ENCODE data around the gene PAPSS1. TPM values are rescaled to one million over a fixed set of nuclear protein-coding genes. Genes with fewer than 3 reads are reported as not detected.

The PAPSS1 gene
- total and polyA plus RNA-seq, 10 of the 15 experiments (the other 5 are each of a cell fraction or from before 2014, with no cell fraction given): 22.6 to 73.0 (median 30.6) TPM

DNA sequence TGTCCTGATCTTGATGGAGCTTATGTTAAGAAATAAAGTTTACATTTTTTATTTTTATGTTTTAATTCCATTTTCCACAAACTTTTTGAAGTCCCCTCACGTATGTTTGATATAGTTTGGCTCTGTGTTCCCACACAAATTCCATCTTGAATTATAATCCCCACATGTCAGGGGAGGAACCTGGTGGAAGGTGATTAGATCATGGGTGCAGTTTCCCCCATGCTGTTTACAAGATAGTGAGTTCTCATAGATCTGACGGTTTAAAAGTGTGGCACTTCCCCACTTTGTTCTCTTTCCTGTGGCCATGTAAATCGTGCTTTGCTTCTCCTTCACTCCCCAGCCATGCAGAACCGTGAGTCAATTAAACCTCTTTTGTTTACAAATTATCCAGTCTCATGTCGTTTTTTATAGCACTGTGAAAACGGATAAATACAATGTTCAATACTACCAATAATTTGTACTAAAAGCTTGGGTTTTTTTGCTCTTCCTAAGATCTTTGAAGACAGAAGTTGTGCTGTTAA is 89.8 kb downstream of the PAPSS1 start (continued):
- TF ChIP-seq, protein P1, sequence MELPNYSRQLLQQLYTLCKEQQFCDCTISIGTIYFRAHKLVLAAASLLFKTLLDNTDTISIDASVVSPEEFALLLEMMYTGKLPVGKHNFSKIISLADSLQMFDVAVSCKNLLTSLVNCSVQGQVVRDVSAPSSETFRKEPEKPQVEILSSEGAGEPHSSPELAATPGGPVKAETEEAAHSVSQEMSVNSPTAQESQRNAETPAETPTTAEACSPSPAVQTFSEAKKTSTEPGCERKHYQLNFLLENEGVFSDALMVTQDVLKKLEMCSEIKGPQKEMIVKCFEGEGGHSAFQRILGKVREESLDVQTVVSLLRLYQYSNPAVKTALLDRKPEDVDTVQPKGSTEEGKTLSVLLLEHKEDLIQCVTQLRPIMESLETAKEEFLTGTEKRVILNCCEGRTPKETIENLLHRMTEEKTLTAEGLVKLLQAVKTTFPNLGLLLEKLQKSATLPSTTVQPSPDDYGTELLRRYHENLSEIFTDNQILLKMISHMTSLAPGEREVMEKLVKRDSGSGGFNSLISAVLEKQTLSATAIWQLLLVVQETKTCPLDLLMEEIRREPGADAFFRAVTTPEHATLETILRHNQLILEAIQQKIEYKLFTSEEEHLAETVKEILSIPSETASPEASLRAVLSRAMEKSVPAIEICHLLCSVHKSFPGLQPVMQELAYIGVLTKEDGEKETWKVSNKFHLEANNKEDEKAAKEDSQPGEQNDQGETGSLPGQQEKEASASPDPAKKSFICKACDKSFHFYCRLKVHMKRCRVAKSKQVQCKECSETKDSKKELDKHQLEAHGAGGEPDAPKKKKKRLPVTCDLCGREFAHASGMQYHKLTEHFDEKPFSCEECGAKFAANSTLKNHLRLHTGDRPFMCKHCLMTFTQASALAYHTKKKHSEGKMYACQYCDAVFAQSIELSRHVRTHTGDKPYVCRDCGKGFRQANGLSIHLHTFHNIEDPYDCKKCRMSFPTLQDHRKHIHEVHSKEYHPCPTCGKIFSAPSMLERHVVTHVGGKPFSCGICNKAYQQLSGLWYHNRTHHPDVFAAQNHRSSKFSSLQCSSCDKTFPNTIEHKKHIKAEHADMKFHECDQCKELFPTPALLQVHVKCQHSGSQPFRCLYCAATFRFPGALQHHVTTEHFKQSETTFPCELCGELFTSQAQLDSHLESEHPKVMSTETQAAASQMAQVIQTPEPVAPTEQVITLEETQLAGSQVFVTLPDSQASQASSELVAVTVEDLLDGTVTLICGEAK (IDR thresholded peaks at IDR 0.05; ENCODE audit: borderline replicate concordance): no peak
- TF ChIP-seq HDAC2 (IDR thresholded peaks at IDR 0.05): no peak

DNA sequence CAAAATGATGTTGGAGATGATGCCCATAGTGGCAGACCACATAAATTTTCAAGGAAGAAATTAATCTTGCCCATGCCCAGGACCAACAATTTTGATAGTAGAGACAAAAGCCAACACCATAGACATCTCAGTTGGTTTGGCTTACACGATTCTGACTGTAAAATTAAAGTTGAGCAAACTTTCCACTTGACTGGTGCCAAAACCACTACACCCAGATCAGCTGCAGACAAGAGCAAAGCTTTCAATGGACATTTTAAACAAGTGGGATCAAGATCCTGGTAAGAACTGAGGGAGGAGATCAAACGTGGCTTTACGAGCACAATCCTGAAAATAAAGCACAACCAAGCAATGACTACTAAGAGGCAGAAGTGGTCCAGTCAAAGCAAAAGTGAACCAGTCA is 90.7 kb downstream of the PAPSS1 start:
- Histone ChIP-seq H3K27ac (ENCODE audit: control insufficient read depth, insufficient read depth) (no peak overlapping the region), H3K79me2 (ENCODE audit: control insufficient read depth, insufficient read depth, low read length) (no peaks in the 10 kb centered on the region), H3K9ac (ENCODE audit: control insufficient read depth, insufficient read depth, low read length) (no peak overlapping the region), H3K4me1 (ENCODE audit: control insufficient read depth, insufficient read depth, low read length) (no peaks in the 10 kb centered on the region), H4K20me1 (ENCODE audit: control insufficient read depth, insufficient read depth) (no peaks in the 10 kb centered on the region), H2AFZ (ENCODE audit: control insufficient read depth, low read depth, low read length) (no peak overlapping the region), H3K27me3 (replicated peaks in 1 of 2; ENCODE audit: control insufficient read depth in 2 of 2, insufficient read depth in 2 of 2, low read length in 1 of 2) (no peaks in the 10 kb centered on the region), H3K4me2 (ENCODE audit: control insufficient read depth, insufficient read depth) (no peak overlapping the region), H3K36me3 (ENCODE audit: control insufficient read depth in 2 of 2, insufficient read depth in 2 of 2, low read length in 1 of 2) (no peaks in the 10 kb centered on the region), H3K4me3 (no peak overlapping the region), H3K9me3 (replicated peaks; ENCODE audit: control insufficient read depth, insufficient read depth, low read length) (no peaks in the 10 kb centered on the region)
- DNase-seq (ENCODE audit: low read depth, low spot score) (no peak), FAIRE-seq (no peak), ATAC-seq (no peak)
- POLR2A ChIA-PET: no interaction called here
- CTCF ChIA-PET: no interaction called here
- in situ Hi-C loops (cut with MboI): no loop called here
- BruUV-seq (replicated peaks): no TSS peak
- WGBS (ENCODE audit: insufficient coverage, insufficient replicate concordance, low lambda C conversion rate, missing lambda C conversion rate): 74% methylated on average over 3 of the region's 3 CpGs
- SMC1A ChIA-PET (ENCODE audit: uncharacterized antibody, unreplicated experiment): interaction anchor here (2.0 kb wide), 1 partner anchor 13 kb away, joined by 5 read pairs; no protein-coding TSS in a partner anchor
- RAD21 ChIA-PET (ENCODE audit: unreplicated experiment): no interaction called here
- intact Hi-C loops (cut with micrococcal nuclease; ENCODE audit: unreplicated experiment): no loop called here
- TF ChIP-seq CREM (IDR thresholded peaks at IDR 0.05; ENCODE audit: low read depth) (no peak), STAT1 (conservative IDR thresholded peaks at IDR 0.05) (no peak), NR2F1 (conservative IDR thresholded peaks at IDR 0.05) (no peak), SUPT20H (IDR thresholded peaks at IDR 0.05; ENCODE audit: borderline replicate concordance, control insufficient read depth, low read depth, low read length) (no peak), EP300 (IDR thresholded peaks at IDR 0.05; ENCODE audit: borderline replicate concordance in 1 of 2, control insufficient read depth in 1 of 2, low read depth in 2 of 2, low read length in 2 of 2) (no peak), TBL1XR1 (IDR thresholded peaks at IDR 0.05; ENCODE audit: low read depth, low read length) (no peak), ESRRA (IDR thresholded peaks at IDR 0.05; ENCODE audit: low read length) (no peak), EED (IDR thresholded peaks at IDR 0.05; ENCODE audit: low read depth) (no peak), JUND (IDR thresholded peaks at IDR 0.05; ENCODE audit: low read depth, low read length) (no peak), MYB (IDR thresholded peaks at IDR 0.05; ENCODE audit: borderline replicate concordance, low read depth, low read length) (no peak), NRF1 (conservative IDR thresholded peaks at IDR 0.05; ENCODE audit: low read depth, low read length) (no peak), YY1 (IDR thresholded peaks at IDR 0.05; ENCODE audit: low read depth, low read length) (no peak), BACH1 (IDR thresholded peaks at IDR 0.05; ENCODE audit: borderline replicate concordance) (no peak)
- TF ChIP-seq, protein P2, sequence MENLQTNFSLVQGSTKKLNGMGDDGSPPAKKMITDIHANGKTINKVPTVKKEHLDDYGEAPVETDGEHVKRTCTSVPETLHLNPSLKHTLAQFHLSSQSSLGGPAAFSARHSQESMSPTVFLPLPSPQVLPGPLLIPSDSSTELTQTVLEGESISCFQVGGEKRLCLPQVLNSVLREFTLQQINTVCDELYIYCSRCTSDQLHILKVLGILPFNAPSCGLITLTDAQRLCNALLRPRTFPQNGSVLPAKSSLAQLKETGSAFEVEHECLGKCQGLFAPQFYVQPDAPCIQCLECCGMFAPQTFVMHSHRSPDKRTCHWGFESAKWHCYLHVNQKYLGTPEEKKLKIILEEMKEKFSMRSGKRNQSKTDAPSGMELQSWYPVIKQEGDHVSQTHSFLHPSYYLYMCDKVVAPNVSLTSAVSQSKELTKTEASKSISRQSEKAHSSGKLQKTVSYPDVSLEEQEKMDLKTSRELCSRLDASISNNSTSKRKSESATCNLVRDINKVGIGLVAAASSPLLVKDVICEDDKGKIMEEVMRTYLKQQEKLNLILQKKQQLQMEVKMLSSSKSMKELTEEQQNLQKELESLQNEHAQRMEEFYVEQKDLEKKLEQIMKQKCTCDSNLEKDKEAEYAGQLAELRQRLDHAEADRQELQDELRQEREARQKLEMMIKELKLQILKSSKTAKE (IDR thresholded peaks at IDR 0.05; ENCODE audit: low read depth, poor library complexity, severe bottlenecking): no peak
- TF ChIP-seq, protein P3, sequence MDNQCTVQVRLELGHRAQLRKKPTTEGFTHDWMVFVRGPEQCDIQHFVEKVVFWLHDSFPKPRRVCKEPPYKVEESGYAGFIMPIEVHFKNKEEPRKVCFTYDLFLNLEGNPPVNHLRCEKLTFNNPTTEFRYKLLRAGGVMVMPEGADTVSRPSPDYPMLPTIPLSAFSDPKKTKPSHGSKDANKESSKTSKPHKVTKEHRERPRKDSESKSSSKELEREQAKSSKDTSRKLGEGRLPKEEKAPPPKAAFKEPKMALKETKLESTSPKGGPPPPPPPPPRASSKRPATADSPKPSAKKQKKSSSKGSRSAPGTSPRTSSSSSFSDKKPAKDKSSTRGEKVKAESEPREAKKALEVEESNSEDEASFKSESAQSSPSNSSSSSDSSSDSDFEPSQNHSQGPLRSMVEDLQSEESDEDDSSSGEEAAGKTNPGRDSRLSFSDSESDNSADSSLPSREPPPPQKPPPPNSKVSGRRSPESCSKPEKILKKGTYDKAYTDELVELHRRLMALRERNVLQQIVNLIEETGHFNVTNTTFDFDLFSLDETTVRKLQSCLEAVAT (IDR thresholded peaks at IDR 0.05): no peak
